ENCODE data around the gene RAB31. TPM values are rescaled to one million over a fixed set of nuclear protein-coding genes. Genes with fewer than 3 reads are reported as not detected.
A peak's percentile ranks its signal among the peaks of the same experiment; 100 is the strongest.

RAB31 gene
- total and polyA plus RNA-seq, 2 of the 13 experiments (the other 11 are each of a cell fraction or from before 2014, with no cell fraction given) = 1.1 to 1.7 TPM

DNA sequence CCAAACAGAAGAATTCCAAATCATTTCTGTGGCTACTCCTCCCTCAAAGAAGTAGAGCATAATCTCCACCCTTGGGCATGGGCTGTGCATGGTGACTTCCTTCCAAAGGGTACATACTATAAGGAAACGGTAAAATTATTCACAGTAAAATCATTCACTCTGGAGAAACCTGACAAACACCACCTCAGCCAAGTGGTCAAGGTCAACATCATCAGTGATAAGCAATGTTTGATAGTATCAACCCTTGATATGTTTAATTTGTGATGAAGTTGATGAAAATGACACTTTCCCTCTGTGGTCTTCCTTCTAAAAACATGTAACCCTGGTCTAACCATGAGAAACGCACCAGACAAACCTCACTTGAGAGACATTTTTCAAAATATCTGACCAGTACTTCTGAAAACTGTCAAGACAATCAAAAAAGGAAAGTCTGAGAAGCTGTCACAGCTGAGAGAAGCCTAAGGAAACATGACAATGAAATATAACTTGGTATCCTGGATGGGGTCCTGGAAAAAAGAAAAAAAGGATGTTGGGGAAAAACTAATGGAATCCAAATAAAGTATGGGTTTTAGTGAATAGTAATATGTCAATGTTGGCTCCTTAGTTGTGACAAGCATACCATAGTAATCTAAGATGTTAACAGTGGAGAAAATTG lies 168.2 kb downstream of the RAB31 start:
- BruUV-seq (replicated peaks) = no TSS peak
- Histone ChIP-seq H3K4me2 (ENCODE audit: low read depth, low read length) (no peak overlapping the region), H3K27me3 (ENCODE audit: control insufficient read depth in 1 of 2, insufficient read depth in 2 of 2, low read length in 2 of 2) (no peaks in the 10 kb centered on the region; a peak in 1 of 5 replicates), H3K4me3 (replicated peaks in 1 of 3; ENCODE audit: insufficient read depth in 1 of 3, low read depth in 2 of 3, low read length in 3 of 3) (0 out of 6 replicates have a peak overlapping the region, but pooled peaks of 1 of the 3 experiments have one; percentile 24), H3K4me1 (ENCODE audit: insufficient read depth, low read length) (peaks cover 17% of the 10 kb centered on the region), H3K27ac (ENCODE audit: extremely low read length, insufficient read depth, low read length) (no peak overlapping the region), H2AFZ (ENCODE audit: low read length) (no peak overlapping the region), H4K20me1 (ENCODE audit: insufficient read depth, low read length) (no peaks in the 10 kb centered on the region), H3K36me3 (replicated peaks in 1 of 2; ENCODE audit: control insufficient read depth in 1 of 2, insufficient read depth in 2 of 2, low read length in 2 of 2) (no peaks in the 10 kb centered on the region), H3K9ac (ENCODE audit: insufficient read depth, low read depth, low read length) (no peak overlapping the region), H3K79me2 (ENCODE audit: insufficient read depth, low read length) (no peaks in the 10 kb centered on the region), H3K9me3 (ENCODE audit: low read length) (no peaks in the 10 kb centered on the region)
- intact Hi-C loops (cut with micrococcal nuclease; ENCODE audit: unreplicated experiment) = no loop called here
- WGBS (ENCODE audit: low lambda C conversion rate) = 95% methylated on average over 2 of the region's 2 CpGs
- no peak for ATAC-seq
- ChIA-PET CTCF (ENCODE audit: low intra/inter-chr PET ratio, low total read pairs) (no interaction called here), POLR2A (interaction anchor here (1.3 kb wide), 2 partner anchors 37 to 69 kb away, joined by 3 to 7 read pairs; partner anchors contain the start of gene VAPA)
- no peak for FAIRE-seq
- TF ChIP-seq, protein P1, sequence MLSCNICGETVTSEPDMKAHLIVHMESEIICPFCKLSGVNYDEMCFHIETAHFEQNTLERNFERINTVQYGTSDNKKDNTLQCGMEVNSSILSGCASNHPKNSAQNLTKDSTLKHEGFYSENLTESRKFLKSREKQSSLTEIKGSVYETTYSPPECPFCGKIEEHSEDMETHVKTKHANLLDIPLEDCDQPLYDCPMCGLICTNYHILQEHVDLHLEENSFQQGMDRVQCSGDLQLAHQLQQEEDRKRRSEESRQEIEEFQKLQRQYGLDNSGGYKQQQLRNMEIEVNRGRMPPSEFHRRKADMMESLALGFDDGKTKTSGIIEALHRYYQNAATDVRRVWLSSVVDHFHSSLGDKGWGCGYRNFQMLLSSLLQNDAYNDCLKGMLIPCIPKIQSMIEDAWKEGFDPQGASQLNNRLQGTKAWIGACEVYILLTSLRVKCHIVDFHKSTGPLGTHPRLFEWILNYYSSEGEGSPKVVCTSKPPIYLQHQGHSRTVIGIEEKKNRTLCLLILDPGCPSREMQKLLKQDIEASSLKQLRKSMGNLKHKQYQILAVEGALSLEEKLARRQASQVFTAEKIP (CRISPR knock-in tag; IDR thresholded peaks at IDR 0.05; ENCODE audit: borderline replicate concordance) = no peak
- DNase-seq (ENCODE audit: low spot score) = no peak
- in situ Hi-C loops (cut with HindIII; ENCODE audit: extremely low pct_ligation_motif_present, low pct_unique_long_range_greater_than_20kb) = no loop called here

DNA sequence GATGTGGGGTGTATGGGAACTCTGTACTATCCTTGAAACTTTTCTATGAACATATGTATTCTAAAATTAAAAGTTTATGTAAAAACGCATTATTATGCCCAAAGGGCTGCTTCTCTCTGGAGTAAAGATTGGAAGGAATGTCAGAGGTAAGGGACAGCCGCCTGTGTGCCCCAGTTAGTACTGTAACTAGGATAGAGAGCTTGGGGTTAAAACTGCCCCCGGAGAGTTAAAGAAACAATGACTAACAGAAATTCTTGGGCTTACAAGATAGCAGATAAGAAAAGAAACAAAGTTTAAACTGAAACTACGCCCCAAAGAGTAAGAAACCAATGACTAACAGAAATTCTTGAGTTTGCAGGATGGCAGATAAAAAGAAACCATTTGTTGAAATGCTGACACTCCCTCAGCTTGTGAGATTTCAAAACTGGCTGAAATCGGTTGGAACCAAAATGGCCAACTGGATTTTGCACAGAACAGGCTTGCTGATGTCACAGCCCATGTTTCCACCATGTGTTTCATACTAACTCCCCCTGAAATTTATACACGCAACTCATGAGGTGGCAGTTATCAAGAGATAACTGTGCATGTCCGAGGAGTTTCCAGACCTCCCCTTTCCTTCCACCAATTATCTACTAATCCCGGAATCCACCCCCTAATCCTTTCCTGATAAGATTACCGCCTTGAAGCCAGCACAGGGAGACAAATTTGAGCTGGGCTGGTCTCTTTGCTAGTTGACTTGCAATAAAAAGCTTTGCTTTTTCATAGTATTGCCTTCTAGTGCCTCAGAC lies 169.0 kb downstream of the RAB31 start:
- DNase-seq (ENCODE audit: low spot score) = peak; percentile 30
- intact Hi-C loops (cut with micrococcal nuclease; ENCODE audit: unreplicated experiment) = no loop called here
- in situ Hi-C loops (cut with HindIII; ENCODE audit: extremely low pct_ligation_motif_present, low pct_unique_long_range_greater_than_20kb) = no loop called here
- FAIRE-seq = peak; percentile 56
- ChIA-PET POLR2A (interaction anchor here (1.3 kb wide), 2 partner anchors 37 to 70 kb away, joined by 3 to 7 read pairs; partner anchors contain the start of gene VAPA), CTCF (ENCODE audit: low intra/inter-chr PET ratio, low total read pairs) (no interaction called here)
- 21% methylated on average over 9 of the region's 9 CpGs for WGBS (ENCODE audit: low lambda C conversion rate)
- peak overlapping the region; percentile 96 for H2AFZ ChIP-seq (ENCODE audit: low read length)
- H3K27me3 ChIP-seq (ENCODE audit: control insufficient read depth in 1 of 2, insufficient read depth in 2 of 2, low read length in 2 of 2) = no peaks in the 10 kb centered on the region; a peak in 1 of 5 replicates
- H3K4me2 ChIP-seq (ENCODE audit: low read depth, low read length) = peak overlapping the region; percentile 59
- no TSS peak for BruUV-seq (replicated peaks)
- no peaks in the 10 kb centered on the region for H3K9me3 ChIP-seq (ENCODE audit: low read length)
- H3K4me1 ChIP-seq (ENCODE audit: insufficient read depth, low read length) = peaks cover 17% of the 10 kb centered on the region
- no peaks in the 10 kb centered on the region for H4K20me1 ChIP-seq (ENCODE audit: insufficient read depth, low read length)
- peak overlapping the region; percentile 1 for H3K27ac ChIP-seq (ENCODE audit: extremely low read length, insufficient read depth, low read length)
- no peaks in the 10 kb centered on the region for H3K36me3 ChIP-seq (replicated peaks in 1 of 2; ENCODE audit: control insufficient read depth in 1 of 2, insufficient read depth in 2 of 2, low read length in 2 of 2)
- no peaks in the 10 kb centered on the region for H3K79me2 ChIP-seq (ENCODE audit: insufficient read depth, low read length)
- H3K4me3 ChIP-seq (replicated peaks in 1 of 3; ENCODE audit: insufficient read depth in 1 of 3, low read depth in 2 of 3, low read length in 3 of 3) = peak overlapping the region in 2 of 3 experiments; percentile 24 to 30; a peak in 2 of 6 replicates
- peak; percentile 63 for ATAC-seq
- H3K9ac ChIP-seq (ENCODE audit: insufficient read depth, low read depth, low read length) = 0 out of 2 replicates have a peak overlapping the region, but pooled peaks have one; percentile 27
- TF ChIP-seq ZNF530 (CRISPR knock-in tag; IDR thresholded peaks at IDR 0.05; ENCODE audit: low read depth) = no peak
- no peak for TF ChIP-seq CBFB (CRISPR knock-in tag; IDR thresholded peaks at IDR 0.05)
- TF ChIP-seq ZNF12 (CRISPR knock-in tag; IDR thresholded peaks at IDR 0.05) = no peak
- no peak for TF ChIP-seq MXI1 (IDR thresholded peaks at IDR 0.05; ENCODE audit: borderline replicate concordance, low read depth, low read length)
- no peak for TF ChIP-seq PHF5A (CRISPR knock-in tag; IDR thresholded peaks at IDR 0.05; ENCODE audit: low read depth, unreplicated experiment)
- TF ChIP-seq, protein P2, sequence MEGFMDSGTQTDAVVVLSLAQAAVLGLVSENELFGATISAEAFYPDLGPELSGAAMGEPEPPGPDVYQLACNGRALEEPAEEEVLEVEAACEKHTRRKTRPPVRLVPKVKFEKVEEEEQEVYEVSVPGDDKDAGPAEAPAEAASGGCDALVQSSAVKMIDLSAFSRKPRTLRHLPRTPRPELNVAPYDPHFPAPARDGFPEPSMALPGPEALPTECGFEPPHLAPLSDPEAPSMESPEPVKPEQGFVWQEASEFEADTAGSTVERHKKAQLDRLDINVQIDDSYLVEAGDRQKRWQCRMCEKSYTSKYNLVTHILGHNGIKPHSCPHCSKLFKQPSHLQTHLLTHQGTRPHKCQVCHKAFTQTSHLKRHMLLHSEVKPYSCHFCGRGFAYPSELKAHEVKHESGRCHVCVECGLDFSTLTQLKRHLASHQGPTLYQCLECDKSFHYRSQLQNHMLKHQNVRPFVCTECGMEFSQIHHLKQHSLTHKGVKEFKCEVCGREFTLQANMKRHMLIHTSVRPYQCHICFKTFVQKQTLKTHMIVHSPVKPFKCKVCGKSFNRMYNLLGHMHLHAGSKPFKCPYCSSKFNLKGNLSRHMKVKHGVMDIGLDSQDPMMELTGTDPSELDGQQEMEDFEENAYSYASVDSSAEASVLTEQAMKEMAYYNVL (CRISPR knock-in tag; IDR thresholded peaks at IDR 0.05; ENCODE audit: borderline replicate concordance) = no peak
- no peak for TF ChIP-seq NR1H2 (CRISPR knock-in tag; IDR thresholded peaks at IDR 0.05; ENCODE audit: borderline replicate concordance, low read depth)
- no peak for TF ChIP-seq MAFK (conservative IDR thresholded peaks at IDR 0.05 in 1 of 2, IDR thresholded peaks at IDR 0.05 in 1 of 2; ENCODE audit: low read length in 2 of 2)
- 0 out of 4 replicates have a peak, but pooled peaks of 1 of the 2 experiments have one; percentile 40 for TF ChIP-seq POLR2A (IDR thresholded peaks at IDR 0.05; ENCODE audit: insufficient read depth in 1 of 2, low read depth in 2 of 2, low read length in 2 of 2)
